GM12801 (cell line): ENCODE measurements around the gene TPCN2.

ENCODE experiments used
- CTCF ChIP-seq: IDR thresholded peaks from one replicate; pipeline ENCODE4 v1.5.1; 2011; ENCODE audit warnings: control low read depth; ENCODE audit not compliant: insufficient read length; ENCODE audit errors: extremely low read depth

TPCN2 gene

GRCh38 chr11:69180726-69181125, 132.0 kb downstream of the TPCN2 start:
- TF ChIP-seq CTCF: no peak

GRCh38 chr11:69183613-69184012, 134.9 kb downstream of the TPCN2 start:
- no peak for TF ChIP-seq CTCF
